NCI-H345 treated with DMSO at 0.1 percent for 48 hours (cell line): ENCODE data around the gene TBATA.

Experiments used
- DNase-seq: peaks from one replicate; lab custom pipeline; 2025; ENCODE audit not compliant: unreplicated experiment; lab: John Stamatoyannopoulos, UW

Gene TBATA

GRCh38 chr10:70722820-70723424 lies 62.3 kb downstream of the TBATA start:
- no peak for DNase-seq
